Measurements from ENCODE around the gene C3orf49. TPM values are rescaled to one million over a fixed set of nuclear protein-coding genes. Genes with fewer than 3 reads are reported as not detected.

C3orf49 gene
- total RNA-seq, 1 donor, result not detected

DNA sequence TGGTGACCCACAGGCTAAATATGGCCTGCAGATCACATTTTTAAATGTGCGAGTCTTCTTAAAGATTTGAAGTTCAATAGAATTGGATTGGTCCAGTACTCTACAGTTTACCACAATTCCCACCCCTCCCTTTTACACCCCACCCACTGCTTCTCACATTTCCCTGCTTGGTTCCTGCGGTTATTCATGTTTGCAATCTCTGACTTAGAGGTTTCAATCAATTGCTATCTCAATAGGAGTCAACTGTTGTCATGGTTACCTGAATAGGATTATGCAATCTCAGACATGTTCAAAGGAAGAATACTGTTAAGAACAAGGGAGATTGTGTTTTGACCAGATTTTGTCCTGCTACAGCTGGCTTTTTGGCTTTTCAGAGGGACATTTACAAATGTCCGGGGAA, 4.9 kb upstream of the C3orf49 start:
- TF ChIP-seq, protein P1, sequence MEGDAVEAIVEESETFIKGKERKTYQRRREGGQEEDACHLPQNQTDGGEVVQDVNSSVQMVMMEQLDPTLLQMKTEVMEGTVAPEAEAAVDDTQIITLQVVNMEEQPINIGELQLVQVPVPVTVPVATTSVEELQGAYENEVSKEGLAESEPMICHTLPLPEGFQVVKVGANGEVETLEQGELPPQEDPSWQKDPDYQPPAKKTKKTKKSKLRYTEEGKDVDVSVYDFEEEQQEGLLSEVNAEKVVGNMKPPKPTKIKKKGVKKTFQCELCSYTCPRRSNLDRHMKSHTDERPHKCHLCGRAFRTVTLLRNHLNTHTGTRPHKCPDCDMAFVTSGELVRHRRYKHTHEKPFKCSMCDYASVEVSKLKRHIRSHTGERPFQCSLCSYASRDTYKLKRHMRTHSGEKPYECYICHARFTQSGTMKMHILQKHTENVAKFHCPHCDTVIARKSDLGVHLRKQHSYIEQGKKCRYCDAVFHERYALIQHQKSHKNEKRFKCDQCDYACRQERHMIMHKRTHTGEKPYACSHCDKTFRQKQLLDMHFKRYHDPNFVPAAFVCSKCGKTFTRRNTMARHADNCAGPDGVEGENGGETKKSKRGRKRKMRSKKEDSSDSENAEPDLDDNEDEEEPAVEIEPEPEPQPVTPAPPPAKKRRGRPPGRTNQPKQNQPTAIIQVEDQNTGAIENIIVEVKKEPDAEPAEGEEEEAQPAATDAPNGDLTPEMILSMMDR (IDR thresholded peaks at IDR 0.05; ENCODE audit: extremely low read depth, low read depth, low read length), result no peak
- Histone ChIP-seq H4K20me1 (ENCODE audit: insufficient read depth, low read length) (no peaks in the 10 kb centered on the region), H3K4me2 (ENCODE audit: insufficient read depth, low read length) (no peak overlapping the region), H2AFZ (ENCODE audit: low read length) (no peak overlapping the region), H3K79me2 (ENCODE audit: insufficient read depth, low read length) (no peaks in the 10 kb centered on the region), H3K27ac (ENCODE audit: low read depth, low read length) (no peak overlapping the region), H3K4me3 (ENCODE audit: insufficient read depth, low read length) (no peak overlapping the region), H3K4me1 (ENCODE audit: insufficient read depth, low read length) (no peaks in the 10 kb centered on the region), H3K9me3 (ENCODE audit: low read depth, low read length) (no peaks in the 10 kb centered on the region), H3K27me3 (ENCODE audit: insufficient read depth, low read length) (no peaks in the 10 kb centered on the region), H3K36me3 (ENCODE audit: insufficient read depth, low read length) (no peaks in the 10 kb centered on the region)
- DNase-seq (ENCODE audit: insufficient read length, low spot score, missing footprints), result no peak

DNA sequence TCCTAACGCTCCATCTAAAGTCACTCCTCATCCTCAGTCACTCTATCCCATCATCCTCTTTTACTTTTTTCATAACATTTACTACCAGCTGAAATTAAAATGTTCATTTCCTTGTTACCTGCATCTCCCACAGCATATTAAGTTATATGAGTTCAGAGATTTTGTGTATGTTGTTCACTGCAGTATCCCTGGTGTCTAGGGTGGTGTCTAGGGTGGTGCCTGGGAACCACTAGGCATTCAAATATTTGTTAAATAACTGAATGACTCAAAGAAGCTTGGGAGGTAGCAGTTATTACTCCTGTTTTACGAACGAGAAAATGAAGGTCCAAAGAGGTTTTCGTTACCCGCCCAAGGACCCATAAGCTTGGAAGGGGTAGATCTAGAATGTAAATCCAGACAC, 1.9 kb upstream of the C3orf49 start:
- H4K20me1 ChIP-seq (ENCODE audit: insufficient read depth, low read length), result no peaks in the 10 kb centered on the region
- no peak overlapping the region for H3K4me2 ChIP-seq (ENCODE audit: insufficient read depth, low read length)
- H3K4me1 ChIP-seq (ENCODE audit: insufficient read depth, low read length), result no peaks in the 10 kb centered on the region
- TF ChIP-seq, protein P1 (IDR thresholded peaks at IDR 0.05; ENCODE audit: extremely low read depth, low read depth, low read length), result no peak
- DNase-seq (ENCODE audit: insufficient read length, low spot score, missing footprints), result peak; percentile 3
- no peaks in the 10 kb centered on the region for H3K9me3 ChIP-seq (ENCODE audit: low read depth, low read length)
- no peaks in the 10 kb centered on the region for H3K79me2 ChIP-seq (ENCODE audit: insufficient read depth, low read length)
- no peak overlapping the region for H3K27ac ChIP-seq (ENCODE audit: low read depth, low read length)
- no peaks in the 10 kb centered on the region for H3K36me3 ChIP-seq (ENCODE audit: insufficient read depth, low read length)
- H3K4me3 ChIP-seq (ENCODE audit: insufficient read depth, low read length), result no peak overlapping the region
- no peak overlapping the region for H2AFZ ChIP-seq (ENCODE audit: low read length)
- H3K27me3 ChIP-seq (ENCODE audit: insufficient read depth, low read length), result no peaks in the 10 kb centered on the region

DNA sequence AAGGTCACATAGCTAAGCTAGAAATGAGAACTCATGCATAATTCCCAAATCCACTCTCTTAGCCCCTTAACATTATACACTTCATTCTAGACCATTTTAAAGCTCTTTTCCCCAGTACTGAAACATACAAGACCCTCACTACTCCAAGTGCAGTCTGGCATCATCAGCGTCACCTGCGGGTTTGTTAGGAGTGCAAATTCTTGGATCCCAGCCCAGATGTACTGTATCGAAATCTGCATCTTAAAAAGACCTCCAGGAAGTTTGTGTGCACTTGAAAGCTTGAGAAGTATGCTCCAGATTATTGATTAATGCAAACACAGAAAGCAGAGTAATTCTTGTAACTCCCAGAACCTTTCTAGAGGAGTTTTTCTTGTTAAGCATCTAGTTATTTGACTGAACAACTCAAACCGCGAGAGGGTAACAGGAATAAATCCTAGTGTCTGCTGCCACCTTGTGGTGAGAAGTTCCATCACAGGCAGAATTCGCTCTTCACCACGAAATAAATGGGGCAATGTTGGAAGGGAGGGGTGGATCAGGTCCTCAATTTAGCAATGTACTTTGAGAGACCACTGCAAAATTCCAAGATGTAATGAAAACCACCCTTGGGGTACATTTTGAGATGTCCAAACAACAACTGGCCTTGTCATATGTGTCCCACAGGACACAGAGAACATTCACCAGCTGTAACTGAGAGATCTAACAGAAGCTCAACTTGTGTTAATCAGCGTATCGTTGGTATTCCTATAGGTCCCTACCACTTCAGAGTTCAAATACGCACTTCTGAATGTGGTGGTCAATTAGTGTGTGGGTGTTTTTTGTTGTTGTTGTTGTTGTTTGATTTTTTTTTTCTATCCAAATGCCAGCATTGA, 583 bp upstream of the C3orf49 start:
- no peaks in the 10 kb centered on the region for H3K79me2 ChIP-seq (ENCODE audit: insufficient read depth, low read length)
- H3K9me3 ChIP-seq (ENCODE audit: low read depth, low read length), result no peaks in the 10 kb centered on the region
- no peaks in the 10 kb centered on the region for H3K36me3 ChIP-seq (ENCODE audit: insufficient read depth, low read length)
- no peak overlapping the region for H3K27ac ChIP-seq (ENCODE audit: low read depth, low read length)
- H4K20me1 ChIP-seq (ENCODE audit: insufficient read depth, low read length), result no peaks in the 10 kb centered on the region
- TF ChIP-seq, protein P1 (IDR thresholded peaks at IDR 0.05; ENCODE audit: extremely low read depth, low read depth, low read length), result peak; percentile 91
- H3K27me3 ChIP-seq (ENCODE audit: insufficient read depth, low read length), result no peaks in the 10 kb centered on the region
- no peak overlapping the region for H2AFZ ChIP-seq (ENCODE audit: low read length)
- H3K4me2 ChIP-seq (ENCODE audit: insufficient read depth, low read length), result peak overlapping the region; percentile 20
- peak; percentile 68 for DNase-seq (ENCODE audit: insufficient read length, low spot score, missing footprints)
- no peaks in the 10 kb centered on the region for H3K4me1 ChIP-seq (ENCODE audit: insufficient read depth, low read length)
- H3K4me3 ChIP-seq (ENCODE audit: insufficient read depth, low read length), result no peak overlapping the region

DNA sequence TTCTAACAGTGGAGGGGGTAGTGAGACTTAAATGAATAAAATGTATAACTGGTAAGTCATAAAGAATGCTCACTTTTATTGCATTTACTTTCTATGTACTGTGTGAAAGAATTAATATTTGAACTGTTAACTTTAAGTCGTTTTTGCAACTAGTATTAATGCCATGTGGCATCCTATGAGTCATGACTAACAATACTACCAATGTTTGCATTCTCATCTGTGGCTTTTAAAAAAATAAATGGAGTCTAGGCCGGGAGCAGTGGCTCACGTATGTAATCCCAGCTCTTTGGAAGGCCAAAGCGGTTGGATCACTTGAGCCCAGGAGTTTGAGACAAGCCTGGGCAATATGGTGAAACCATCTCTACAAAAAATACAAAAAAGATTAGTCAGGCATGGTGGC, 5.2 kb downstream of the C3orf49 start:
- Histone ChIP-seq H3K9me3 (ENCODE audit: low read depth, low read length) (no peaks in the 10 kb centered on the region), H3K4me3 (ENCODE audit: insufficient read depth, low read length) (no peak overlapping the region), H3K4me1 (ENCODE audit: insufficient read depth, low read length) (peaks cover 8% of the 10 kb centered on the region), H3K79me2 (ENCODE audit: insufficient read depth, low read length) (no peaks in the 10 kb centered on the region), H2AFZ (ENCODE audit: low read length) (no peak overlapping the region), H4K20me1 (ENCODE audit: insufficient read depth, low read length) (no peaks in the 10 kb centered on the region), H3K27me3 (ENCODE audit: insufficient read depth, low read length) (no peaks in the 10 kb centered on the region), H3K36me3 (ENCODE audit: insufficient read depth, low read length) (no peaks in the 10 kb centered on the region), H3K4me2 (ENCODE audit: insufficient read depth, low read length) (no peak overlapping the region), H3K27ac (ENCODE audit: low read depth, low read length) (peak overlapping the region; percentile 31)
- TF ChIP-seq, protein P1 (IDR thresholded peaks at IDR 0.05; ENCODE audit: extremely low read depth, low read depth, low read length), result no peak
- peak; percentile 8 for DNase-seq (ENCODE audit: insufficient read length, low spot score, missing footprints)
